Neutrophil (primary cell): ENCODE results near the gene COLEC12.

Experiments
- H3K27ac ChIP-seq: fragments of 200-600 bp; sonication (generic); 2 replicates; pipeline ENCODE4 v1.5.1; 2016; ENCODE audit warnings: mild to moderate bottlenecking, moderate library complexity
- H3K27me3 ChIP-seq: fragments of 200-600 bp; sonication (generic); 2 replicates; pipeline ENCODE4 v1.6.0; 2016; ENCODE audit warnings: mild to moderate bottlenecking
- H3K36me3 ChIP-seq: fragments of 200-600 bp; sonication (generic); 2 replicates; pipeline ENCODE4 v1.5.1; 2017
- H3K4me1 ChIP-seq, 2 experiments: fragments of 200-600 bp in 1 of 2; sonication (generic) in 1 of 2; 1 replicate in 1 of 2; 2 replicates in 1 of 2; pipeline versions ENCODE4 v1.5.1 to v1.6.1; 2013 to 2016; ENCODE audit warnings: low read depth in 1 of 2, low read length in 1 of 2, mild to moderate bottlenecking in 1 of 2, moderate library complexity in 1 of 2; ENCODE audit not compliant: control insufficient read depth in 1 of 2, insufficient read depth in 1 of 2
- H3K4me3 ChIP-seq, 2 experiments: fragments of 200-600 bp in 1 of 2; sonication (generic) in 1 of 2; 1 replicate in 1 of 2; 2 replicates in 1 of 2; pipeline ENCODE4 v1.5.1; 2013 to 2016; ENCODE audit warnings: low read depth in 1 of 2, low read length in 1 of 2, mild to moderate bottlenecking in 1 of 2, moderate library complexity in 1 of 2
- H3K9me3 ChIP-seq: fragments of 200-600 bp; sonication (generic); 2 replicates; pipeline ENCODE4 v1.5.1; 2016
- TF ChIP-seq, protein P1 (sequence below): fragments of 200-600 bp; sonication (generic); IDR thresholded peaks from 2 replicates; pipeline ENCODE4 v1.5.1; 2016; ENCODE audit warnings: antibody characterized with exemption

The COLEC12 gene

DNA sequence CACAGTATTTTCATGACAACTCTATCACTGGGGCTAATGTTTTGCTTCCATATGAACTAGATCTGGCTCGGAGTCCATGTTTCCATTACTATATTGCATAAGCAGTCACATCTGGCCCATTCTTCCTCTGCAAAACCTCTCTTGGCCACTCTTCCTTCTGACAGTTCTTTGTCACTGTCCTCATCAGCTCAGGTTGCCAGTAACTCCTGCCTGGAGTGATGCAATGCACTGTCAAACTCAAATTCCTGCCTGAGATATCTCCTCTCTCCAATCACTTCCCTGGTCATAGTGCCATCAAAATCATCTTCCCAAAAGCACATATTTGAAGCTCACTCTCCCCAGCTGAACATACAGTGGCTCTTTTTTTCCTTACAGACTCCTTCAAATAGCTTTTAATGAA is 66.1 kb downstream of the COLEC12 start:
- Histone ChIP-seq H3K4me1 (peaks cover 48 to 52% of the 10 kb centered on the region in 2 experiments), H3K4me3 (no peak overlapping the region), H3K27me3 (no peaks in the 10 kb centered on the region), H3K27ac (peak overlapping the region; percentile 14), H3K9me3 (no peaks in the 10 kb centered on the region), H3K36me3 (no peaks in the 10 kb centered on the region)
- TF ChIP-seq, protein P1, sequence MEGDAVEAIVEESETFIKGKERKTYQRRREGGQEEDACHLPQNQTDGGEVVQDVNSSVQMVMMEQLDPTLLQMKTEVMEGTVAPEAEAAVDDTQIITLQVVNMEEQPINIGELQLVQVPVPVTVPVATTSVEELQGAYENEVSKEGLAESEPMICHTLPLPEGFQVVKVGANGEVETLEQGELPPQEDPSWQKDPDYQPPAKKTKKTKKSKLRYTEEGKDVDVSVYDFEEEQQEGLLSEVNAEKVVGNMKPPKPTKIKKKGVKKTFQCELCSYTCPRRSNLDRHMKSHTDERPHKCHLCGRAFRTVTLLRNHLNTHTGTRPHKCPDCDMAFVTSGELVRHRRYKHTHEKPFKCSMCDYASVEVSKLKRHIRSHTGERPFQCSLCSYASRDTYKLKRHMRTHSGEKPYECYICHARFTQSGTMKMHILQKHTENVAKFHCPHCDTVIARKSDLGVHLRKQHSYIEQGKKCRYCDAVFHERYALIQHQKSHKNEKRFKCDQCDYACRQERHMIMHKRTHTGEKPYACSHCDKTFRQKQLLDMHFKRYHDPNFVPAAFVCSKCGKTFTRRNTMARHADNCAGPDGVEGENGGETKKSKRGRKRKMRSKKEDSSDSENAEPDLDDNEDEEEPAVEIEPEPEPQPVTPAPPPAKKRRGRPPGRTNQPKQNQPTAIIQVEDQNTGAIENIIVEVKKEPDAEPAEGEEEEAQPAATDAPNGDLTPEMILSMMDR = no peak

DNA sequence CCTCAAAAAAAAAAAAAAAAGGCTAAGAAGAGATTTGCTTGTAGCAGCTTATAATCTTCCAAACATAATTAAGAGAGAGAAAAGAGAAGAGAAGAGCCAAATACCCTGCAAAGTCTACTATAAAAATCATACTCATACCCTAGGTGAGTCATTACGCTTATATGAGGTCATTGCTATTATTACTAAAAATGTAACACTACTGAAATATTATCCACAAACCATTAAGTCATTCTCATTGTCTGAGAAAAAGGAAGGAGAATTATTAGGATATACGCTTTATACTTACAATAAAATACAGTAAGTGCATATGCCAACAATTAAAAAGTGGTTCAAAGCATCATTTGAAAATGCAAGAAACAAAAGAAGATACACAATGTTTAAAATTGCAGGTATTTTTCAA is 66.5 kb downstream of the COLEC12 start:
- Histone ChIP-seq H3K9me3 (no peaks in the 10 kb centered on the region), H3K4me1 (peaks cover 45 to 48% of the 10 kb centered on the region in 2 experiments), H3K27me3 (no peaks in the 10 kb centered on the region), H3K4me3 (no peak overlapping the region), H3K27ac (peak overlapping the region; percentile 14), H3K36me3 (no peaks in the 10 kb centered on the region)
- TF ChIP-seq, protein P1 = no peak

DNA sequence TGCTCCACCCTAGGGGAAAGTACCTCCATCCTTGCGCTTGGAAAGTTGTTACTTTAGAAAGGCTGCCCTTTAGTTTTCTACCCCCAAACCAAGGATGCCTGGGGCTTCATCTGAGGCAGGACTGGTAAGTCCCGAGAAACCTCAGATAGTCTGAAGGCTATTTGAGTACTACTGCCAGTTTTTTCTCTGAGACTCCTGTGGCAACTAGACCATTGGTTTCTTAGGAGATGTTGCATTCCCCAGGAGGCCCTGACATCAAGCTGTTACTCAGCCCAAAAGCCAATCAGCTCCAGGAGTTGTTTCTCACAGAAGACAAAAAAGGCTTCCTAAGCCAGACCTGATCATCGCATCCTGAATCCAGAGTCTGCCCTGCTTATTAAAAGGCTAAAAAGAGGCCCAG is 67.2 kb downstream of the COLEC12 start:
- H3K36me3 ChIP-seq = no peaks in the 10 kb centered on the region
- no peaks in the 10 kb centered on the region for H3K9me3 ChIP-seq
- peaks cover 38 to 41% of the 10 kb centered on the region in 2 experiments for H3K4me1 ChIP-seq
- H3K4me3 ChIP-seq = no peak overlapping the region
- TF ChIP-seq, protein P1 = no peak
- peak overlapping the region; percentile 73 for H3K27ac ChIP-seq
- no peaks in the 10 kb centered on the region for H3K27me3 ChIP-seq

DNA sequence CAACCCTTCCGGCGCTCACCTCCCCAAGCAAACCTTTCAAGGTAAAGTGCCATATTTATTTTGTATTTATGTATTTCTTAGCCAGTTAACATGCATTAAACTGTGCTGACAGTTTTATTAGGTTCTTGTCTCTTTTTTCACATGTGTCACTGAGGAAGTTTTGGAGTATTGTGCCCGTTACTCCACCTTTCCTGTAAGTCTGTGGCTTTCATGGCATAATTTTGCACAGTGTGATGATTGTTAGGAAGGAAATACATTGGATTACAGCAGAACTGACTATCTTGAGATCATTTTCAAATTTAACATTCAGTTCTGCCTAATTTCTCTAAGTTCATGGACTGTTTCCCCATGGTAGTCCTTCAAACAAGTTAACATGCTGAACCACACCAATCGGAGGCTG is 67.7 kb downstream of the COLEC12 start:
- H3K27ac ChIP-seq = peak overlapping the region; percentile 73
- no peaks in the 10 kb centered on the region for H3K27me3 ChIP-seq
- H3K9me3 ChIP-seq = no peaks in the 10 kb centered on the region
- TF ChIP-seq, protein P1 = no peak
- peaks cover 35 to 37% of the 10 kb centered on the region in 2 experiments for H3K4me1 ChIP-seq
- no peaks in the 10 kb centered on the region for H3K36me3 ChIP-seq
- no peak overlapping the region for H3K4me3 ChIP-seq

DNA sequence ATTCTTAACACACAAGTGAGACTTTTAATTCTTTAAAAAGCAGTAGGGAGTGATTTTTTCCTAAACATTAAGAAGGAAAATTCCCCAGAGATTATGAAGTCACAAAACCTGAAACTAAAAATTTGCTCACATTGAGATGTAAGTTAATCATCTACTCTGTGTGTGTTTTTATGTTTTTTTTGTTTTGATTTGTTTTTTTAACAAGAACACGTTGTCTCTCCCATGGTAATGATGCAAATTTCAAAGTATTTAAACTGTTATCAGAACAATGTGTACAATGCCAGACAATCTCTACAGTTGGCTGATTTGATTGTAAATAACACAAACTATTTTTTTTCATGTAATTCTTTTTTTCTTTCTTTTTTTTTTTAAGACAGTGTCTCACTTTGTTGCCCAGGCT is 71.5 kb downstream of the COLEC12 start:
- Histone ChIP-seq H3K27me3 (no peaks in the 10 kb centered on the region), H3K36me3 (no peaks in the 10 kb centered on the region), H3K27ac (no peak overlapping the region), H3K4me3 (no peak overlapping the region), H3K4me1 (peaks cover 27 to 33% of the 10 kb centered on the region in 2 experiments), H3K9me3 (no peaks in the 10 kb centered on the region)
- TF ChIP-seq, protein P1 = no peak

DNA sequence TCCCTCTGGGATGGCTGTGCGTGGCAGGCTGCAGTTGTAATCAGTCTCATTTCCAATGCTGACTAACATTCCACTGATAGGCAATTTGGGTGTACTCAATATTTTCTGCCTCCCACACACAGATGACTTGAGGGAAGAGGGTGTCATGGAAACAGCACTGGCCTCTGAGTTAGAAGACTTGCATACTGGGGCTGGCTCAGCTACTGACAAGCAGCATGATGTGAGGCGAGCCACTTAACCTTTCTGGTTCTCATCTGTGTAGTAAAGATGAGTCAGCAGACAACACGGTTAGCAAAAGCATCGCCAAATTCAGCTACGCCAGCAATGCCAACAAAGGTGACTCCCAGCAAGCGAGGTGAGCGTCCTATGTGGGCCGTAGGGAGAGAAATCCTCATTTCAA is 73.5 kb downstream of the COLEC12 start:
- H3K9me3 ChIP-seq = no peaks in the 10 kb centered on the region
- no peaks in the 10 kb centered on the region for H3K27me3 ChIP-seq
- TF ChIP-seq, protein P1 = no peak
- no peaks in the 10 kb centered on the region for H3K36me3 ChIP-seq
- H3K4me1 ChIP-seq = peaks cover 6 to 13% of the 10 kb centered on the region in 2 experiments
- H3K4me3 ChIP-seq = no peak overlapping the region
- no peak overlapping the region for H3K27ac ChIP-seq
